ENCODE data around the gene PHF5A. TPM values are rescaled to one million over a fixed set of nuclear protein-coding genes. Genes with fewer than 3 reads are reported as not detected.
"Not testable (repeated sequence)": the region's sequence is repeated elsewhere in the genome, so short reads cannot be mapped to it uniquely, and the experiment has no call there.

PHF5A gene
- total and polyA plus RNA-seq, 8 donors: 30.3 to 54.7 (median 46.1) TPM

DNA sequence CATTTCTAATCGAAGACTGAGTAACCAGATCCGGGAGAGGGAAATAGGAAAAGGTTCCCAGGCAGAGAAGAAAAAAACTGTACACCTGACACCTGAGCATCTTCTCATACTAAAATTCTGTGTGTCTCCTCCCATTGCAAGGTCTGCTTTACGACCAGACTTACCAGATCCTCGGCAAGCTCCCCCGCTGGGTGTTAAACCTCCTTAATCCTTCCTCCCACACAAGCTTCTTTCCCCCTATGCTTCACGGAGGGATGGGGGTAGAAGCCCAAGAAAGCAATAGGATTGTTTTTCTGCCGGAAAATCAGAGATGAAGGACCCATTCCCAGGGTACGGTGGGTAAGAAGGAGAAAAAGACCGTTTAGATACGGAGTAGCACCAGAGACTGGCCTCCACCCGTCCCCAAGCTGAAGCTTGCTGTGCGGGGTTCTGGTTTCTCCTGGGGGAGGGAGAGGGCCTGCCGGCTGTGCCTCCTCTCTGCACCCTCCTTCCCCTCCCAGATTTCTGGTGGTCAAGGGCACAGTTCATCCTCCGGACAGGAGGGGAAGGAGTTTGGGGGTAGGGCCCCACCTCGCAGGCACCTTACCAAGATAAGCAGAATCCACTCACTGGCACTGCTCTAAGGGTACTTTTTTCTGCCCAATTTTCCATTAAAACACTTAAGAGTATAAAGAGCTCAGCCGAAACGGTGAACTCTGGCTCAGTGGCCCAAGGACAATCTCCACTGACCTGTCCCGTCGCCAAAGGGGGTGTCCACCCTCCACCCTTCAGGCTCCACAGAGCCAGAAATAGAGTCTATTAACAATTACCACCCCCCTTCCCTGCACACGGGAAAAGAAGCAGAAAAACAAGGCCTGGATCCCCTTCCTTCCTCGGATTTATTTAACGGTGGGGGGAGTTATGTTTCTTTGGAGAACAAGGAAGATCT lies 23.1 kb downstream of the PHF5A start:
- DNase-seq (peak in 2 of 4 donors; percentile 21 to 28), ATAC-seq (no peak)
- peak overlapping the region; percentile 99 for H3K27ac ChIP-seq
- H3K4me1 ChIP-seq: peaks cover 7 to 31% of the 10 kb centered on the region in 2 donors
- H3K4me3 ChIP-seq: peak overlapping the region; percentile 95 to 98
- TF ChIP-seq, protein P1, sequence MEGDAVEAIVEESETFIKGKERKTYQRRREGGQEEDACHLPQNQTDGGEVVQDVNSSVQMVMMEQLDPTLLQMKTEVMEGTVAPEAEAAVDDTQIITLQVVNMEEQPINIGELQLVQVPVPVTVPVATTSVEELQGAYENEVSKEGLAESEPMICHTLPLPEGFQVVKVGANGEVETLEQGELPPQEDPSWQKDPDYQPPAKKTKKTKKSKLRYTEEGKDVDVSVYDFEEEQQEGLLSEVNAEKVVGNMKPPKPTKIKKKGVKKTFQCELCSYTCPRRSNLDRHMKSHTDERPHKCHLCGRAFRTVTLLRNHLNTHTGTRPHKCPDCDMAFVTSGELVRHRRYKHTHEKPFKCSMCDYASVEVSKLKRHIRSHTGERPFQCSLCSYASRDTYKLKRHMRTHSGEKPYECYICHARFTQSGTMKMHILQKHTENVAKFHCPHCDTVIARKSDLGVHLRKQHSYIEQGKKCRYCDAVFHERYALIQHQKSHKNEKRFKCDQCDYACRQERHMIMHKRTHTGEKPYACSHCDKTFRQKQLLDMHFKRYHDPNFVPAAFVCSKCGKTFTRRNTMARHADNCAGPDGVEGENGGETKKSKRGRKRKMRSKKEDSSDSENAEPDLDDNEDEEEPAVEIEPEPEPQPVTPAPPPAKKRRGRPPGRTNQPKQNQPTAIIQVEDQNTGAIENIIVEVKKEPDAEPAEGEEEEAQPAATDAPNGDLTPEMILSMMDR (IDR thresholded peaks at IDR 0.05): no peak
- no peaks in the 10 kb centered on the region for H3K27me3 ChIP-seq
- H3K9me3 ChIP-seq: no peaks in the 10 kb centered on the region
- H3K36me3 ChIP-seq: peaks cover 0 to 21% of the 10 kb centered on the region in 2 donors
- intact Hi-C loops (cut with DNase I): no loop called here

DNA sequence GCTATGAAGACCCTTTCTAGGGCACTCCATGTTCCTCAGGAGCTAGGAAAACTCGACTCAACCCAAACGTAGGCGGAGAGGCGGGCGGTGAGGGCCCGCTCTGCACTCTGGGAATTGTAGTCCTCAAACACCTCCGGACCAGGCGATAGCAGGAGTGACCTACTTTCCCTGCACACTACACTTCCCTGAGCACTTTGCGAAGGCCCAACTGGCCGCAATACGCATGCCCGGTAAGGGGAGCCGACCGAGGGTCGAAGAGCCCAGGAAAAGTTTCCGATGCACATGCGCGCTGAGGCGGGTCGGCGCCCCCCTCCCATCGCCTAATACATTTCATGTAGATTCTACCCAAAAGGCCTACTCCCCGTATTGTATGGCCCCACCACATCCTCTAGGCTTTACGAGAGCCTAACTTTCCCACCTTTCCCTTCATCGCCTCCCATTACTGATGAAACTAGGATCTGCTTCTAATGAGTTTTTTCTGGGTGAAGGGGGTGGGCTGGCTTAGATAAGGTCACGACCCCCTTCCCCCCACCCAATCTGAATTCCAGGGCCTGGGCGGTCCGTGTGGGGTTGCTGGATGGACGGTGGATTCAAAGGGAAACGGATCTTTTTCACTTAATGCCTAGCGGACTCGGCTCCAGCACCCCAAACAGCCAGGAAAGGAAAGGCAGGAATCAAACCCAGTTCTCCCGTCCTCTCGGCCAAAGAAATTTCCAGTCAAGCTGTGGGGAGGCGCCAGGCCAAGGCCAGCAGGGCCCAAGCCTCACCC lies 23.9 kb downstream of the PHF5A start:
- DNase-seq: peak; percentile 95 to 99 (median 96)
- Histone ChIP-seq H3K4me1 (peaks cover 7 to 35% of the 10 kb centered on the region in 2 donors), H3K36me3 (peaks cover 0 to 26% of the 10 kb centered on the region in 2 donors), H3K27ac (peak overlapping the region; percentile 99), H3K4me3 (peak overlapping the region; percentile 95 to 98), H3K27me3 (no peaks in the 10 kb centered on the region), H3K9me3 (no peaks in the 10 kb centered on the region)
- ATAC-seq: peak; percentile 65
- TF ChIP-seq, protein P1 (IDR thresholded peaks at IDR 0.05): no peak
- intact Hi-C loops (cut with DNase I): no loop called here

DNA sequence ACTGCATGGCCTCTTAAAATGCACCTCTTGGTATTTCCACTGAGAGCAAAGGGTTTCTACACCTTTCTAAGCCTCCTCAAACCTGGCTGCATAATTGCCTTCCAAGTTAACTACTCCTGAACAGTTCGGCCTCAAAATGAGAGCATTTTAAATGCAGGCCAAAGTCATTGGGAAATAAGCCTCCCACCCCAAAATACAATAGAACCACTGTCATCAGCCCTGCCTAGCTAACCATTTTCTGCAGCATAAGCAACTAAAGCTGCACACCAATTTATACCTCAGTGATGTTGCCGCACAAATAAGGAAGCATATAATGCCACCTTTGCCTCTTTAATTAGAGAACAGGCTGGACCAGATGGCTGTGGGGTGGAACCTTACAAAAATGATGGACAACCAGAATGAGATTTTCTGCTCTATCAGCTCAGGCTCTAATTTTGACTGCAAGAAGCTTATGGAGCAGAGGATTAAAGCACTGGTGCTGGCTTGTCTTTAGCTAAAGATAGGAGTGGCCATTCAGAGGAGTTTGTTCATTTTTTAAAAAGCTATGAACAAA lies 26.2 kb downstream of the PHF5A start:
- TF ChIP-seq, protein P1 (IDR thresholded peaks at IDR 0.05): no peak
- Histone ChIP-seq H3K9me3 (no peaks in the 10 kb centered on the region), H3K4me1 (peaks cover 7 to 36% of the 10 kb centered on the region in 2 donors), H3K36me3 (peaks cover 0 to 33% of the 10 kb centered on the region in 2 donors), H3K4me3 (no peak overlapping the region), H3K27me3 (no peaks in the 10 kb centered on the region), H3K27ac (no peak overlapping the region)
- DNase-seq (no peak), ATAC-seq (no peak)
- intact Hi-C loops (cut with DNase I): no loop called here

GRCh38 chr22:41440511-41440910 lies 28.0 kb downstream of the PHF5A start:
- DNase-seq; H3K9me3 ChIP-seq; ATAC-seq; intact Hi-C loops (cut with DNase I); H3K4me3 ChIP-seq; H3K27me3 ChIP-seq; H3K27ac ChIP-seq: not testable (repeated sequence)
- H3K36me3 ChIP-seq: peaks cover 0 to 51% of the 10 kb centered on the region in 2 donors
- H3K4me1 ChIP-seq: peaks cover 7 to 36% of the 10 kb centered on the region in 2 donors

DNA sequence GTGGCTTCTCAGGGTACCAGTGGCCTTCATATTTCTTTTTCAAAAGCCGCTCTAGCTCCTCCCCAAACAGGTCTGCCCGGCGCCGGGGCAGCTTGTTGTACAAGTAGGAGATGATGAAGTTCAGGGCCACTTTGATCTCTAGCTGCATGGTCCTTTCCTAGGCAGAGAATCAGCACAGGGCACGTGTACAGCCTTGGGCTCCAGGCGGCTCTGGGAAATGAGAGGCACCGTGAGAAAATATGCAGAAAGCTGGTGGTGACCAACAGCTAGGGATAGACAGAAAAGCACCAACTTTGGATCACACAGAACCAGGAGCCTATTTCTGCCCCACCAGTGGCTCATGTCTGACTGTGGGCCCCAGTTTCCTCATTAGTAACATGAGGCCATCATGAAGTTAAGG lies 31.3 kb downstream of the PHF5A start:
- DNase-seq (no peak), ATAC-seq (no peak)
- Histone ChIP-seq H3K9me3 (no peaks in the 10 kb centered on the region), H3K36me3 (peaks cover 0 to 72% of the 10 kb centered on the region in 2 donors), H3K27me3 (no peaks in the 10 kb centered on the region), H3K27ac (no peak overlapping the region), H3K4me3 (no peak overlapping the region), H3K4me1 (peaks cover 0 to 30% of the 10 kb centered on the region in 2 donors)
- intact Hi-C loops (cut with DNase I): no loop called here
- TF ChIP-seq, protein P1 (IDR thresholded peaks at IDR 0.05): no peak
